NCI-H524 (cell line): ENCODE measurements around the gene FSTL4.
"Not testable (repeated sequence)": the region's sequence is repeated elsewhere in the genome, so short reads cannot be mapped to it uniquely, and the experiment has no call there.

Experiments
- DNase-seq, 2 experiments: peaks; one replicate each; lab custom pipeline; 2025; lab: John Stamatoyannopoulos, UW

Gene FSTL4

DNA sequence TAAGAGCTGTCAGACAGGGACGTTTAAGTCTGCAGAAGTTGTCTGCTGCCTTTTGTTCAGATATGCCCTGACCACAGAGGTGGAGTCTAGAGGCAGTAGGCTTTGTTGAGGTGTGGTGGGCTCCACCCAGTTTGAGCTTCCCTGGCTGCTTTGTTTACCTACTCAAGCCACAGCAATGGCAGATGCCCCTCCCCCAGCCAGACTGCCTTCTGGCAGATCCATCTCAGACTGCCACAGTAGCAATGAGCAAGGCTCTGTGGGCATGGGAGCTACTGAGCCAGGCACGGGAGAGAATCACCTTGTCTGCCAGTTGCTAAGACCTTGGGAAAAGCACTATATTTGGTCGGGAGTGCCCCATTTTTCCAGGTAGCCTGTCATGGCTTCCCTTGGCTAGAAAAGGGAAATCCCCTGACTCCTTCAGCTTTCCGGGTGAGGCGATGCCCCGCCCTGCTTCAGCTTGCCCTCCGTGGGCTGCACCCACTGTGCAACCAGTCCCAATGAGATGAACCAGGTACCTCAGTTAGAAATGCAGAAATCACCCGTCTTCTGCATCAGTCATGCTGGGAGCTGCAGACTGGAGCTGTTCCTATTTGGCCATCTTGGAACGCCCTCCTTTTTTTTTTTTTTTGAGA, 441.5 kb downstream of the FSTL4 start:
- DNase-seq, result not testable (repeated sequence)

DNA sequence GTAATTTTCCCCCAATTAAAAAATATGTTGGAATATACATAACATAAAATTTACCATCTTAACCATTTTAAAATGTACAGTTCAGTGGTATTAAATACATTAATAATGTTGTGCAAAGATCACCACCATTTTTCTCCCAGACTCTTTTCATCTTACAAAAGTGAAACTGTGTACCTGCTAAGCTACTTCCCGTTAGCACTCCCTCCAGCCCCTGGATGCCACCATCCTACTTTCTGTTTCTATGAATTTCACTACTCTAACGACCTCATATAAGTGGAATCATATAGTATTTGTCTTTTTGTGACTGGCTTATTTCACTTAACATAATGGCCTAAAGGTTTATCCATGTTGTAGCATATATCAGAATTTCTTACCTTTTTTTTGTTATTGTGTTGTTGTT, 447.6 kb downstream of the FSTL4 start:
- DNase-seq, result no peak

DNA sequence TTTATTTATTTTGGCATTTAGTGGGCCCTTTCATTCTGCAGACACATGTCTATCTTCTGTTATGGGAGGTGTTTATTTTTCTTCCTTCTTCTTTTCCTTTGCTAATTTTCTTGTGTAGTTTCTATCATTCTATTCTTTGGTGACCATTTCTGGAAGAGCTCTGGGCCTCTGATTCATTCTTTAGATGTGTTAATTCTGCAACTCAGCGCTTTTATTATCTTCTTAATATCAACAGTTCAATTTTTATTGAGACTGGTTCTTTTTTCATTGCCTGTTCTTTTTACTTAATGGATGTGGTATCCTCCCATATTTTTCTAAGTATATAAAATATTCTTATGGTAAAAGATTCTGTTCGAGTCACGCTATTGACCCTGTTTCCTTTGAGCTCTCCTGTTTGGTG, 448.5 kb downstream of the FSTL4 start:
- no peak for DNase-seq

DNA sequence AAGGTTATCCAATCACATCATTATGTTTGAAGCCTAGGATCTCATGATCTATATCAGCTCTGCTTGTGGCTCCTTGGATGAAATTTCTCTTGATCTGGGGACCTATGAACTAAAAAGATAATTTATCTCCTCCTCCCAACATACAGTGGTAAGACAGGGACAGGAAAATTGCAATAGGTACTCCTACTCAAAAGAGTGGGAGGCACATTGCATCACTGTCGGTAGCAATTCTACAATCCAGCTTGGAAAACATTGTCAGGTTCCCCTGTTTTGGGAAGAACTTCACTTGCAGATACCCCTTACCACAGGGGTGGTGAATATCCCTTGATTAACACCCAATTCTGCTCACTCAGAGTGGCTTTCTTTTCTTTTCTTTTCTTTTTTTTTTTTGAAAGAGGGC, 452.8 kb downstream of the FSTL4 start:
- no peak for DNase-seq

DNA sequence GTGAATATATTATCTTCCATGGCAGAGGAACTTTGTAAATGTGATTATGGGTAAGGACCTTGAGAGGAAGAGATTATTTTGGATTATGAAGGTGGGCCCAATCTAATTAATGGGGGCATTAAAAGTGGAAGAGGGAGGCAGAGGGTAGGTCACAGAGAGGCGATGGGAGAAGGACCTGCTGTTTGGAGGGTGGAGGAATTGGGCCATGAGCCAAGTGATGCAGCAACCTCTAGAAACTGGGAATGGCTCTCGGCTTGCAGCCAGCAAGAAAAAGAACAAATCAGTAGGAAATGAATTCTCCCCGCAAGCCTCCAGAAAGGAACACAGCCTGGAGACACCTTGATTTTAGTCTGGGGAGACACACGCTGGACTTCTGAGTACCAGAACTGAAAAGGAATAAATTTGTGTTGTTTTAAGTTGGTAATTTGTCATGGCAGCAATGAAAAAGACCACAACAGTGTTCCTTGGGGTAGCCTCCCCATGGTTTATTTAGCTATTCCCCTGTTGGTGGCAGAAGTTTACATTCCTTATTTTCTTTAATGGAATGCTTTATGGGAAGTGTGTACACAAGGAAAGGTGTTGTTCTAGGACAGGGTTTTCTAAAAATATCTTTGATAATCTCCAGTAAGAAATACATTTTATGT, 456.9 kb downstream of the FSTL4 start:
- peak; percentile 90 to 96 for DNase-seq

GRCh38 chr5:133154274-133155075, 457.9 kb downstream of the FSTL4 start:
- DNase-seq, result no peak

- peak in 1 of 2 experiments; percentile 2 for DNase-seq
Measured at GRCh38 chr5:133150909-133151544, 461.3 kb downstream of the FSTL4 start.

DNA sequence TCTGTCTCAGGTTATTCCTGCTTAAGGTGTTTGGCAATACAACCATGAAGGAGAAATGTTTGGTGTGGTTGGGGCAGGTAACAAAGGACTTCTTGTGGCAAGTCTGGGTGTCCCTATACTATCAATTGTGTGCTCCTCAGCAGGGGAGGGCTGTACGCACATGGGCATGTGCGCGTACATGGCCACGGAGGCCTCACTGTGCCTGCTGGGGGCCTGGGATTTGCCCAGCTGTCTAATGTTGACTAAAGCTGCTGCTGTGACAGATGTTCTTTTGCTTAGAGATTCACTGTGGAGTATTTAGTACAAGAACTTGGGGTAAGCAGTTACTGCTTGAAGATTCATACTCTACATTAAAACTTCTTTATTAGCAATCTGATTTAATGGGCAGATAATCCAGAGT, 463.0 kb downstream of the FSTL4 start:
- peak; percentile 73 to 94 for DNase-seq

GRCh38 chr5:133147815-133148567, 464.4 kb downstream of the FSTL4 start:
- DNase-seq, result no peak

DNA sequence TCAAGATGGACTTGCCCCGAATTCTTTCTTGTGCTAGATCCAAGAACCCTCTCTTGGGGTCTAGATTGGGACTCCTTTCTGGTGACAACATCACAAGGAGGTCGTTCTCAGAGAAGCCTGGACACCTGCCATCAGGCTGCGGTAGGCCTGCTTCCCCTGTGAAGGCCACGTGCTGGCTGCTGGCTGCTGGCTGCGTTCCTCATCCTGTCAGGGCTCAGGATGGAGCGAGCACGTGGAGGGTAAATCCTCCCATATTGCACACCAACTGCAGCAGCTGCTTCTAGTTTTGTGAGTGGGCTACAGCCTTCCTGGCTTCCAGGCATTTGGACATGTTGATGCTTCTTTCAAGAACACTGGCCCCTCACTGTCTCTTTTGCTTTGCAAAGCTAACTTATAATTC, 464.9 kb downstream of the FSTL4 start:
- peak in 1 of 2 experiments; percentile 56 for DNase-seq
